ENCODE measurements around the gene ACOX2.

Gene ACOX2

GRCh38 chr3:58459160-58459559, 77.8 kb downstream of the ACOX2 start:
- H3K4me1 Mint-ChIP-seq = peaks cover 15% of the 10 kb centered on the region
- DNase-seq = no peak
- H3K9me3 Mint-ChIP-seq = peaks cover 5 to 15% of the 10 kb centered on the region in 2 donors
- no peak overlapping the region for H3K4me3 Mint-ChIP-seq
- no peak overlapping the region for H3K27ac Mint-ChIP-seq
- no peak for ATAC-seq
- peaks cover 8% of the 10 kb centered on the region for H3K27me3 Mint-ChIP-seq

All from stimulated activated naive CD8-positive, alpha-beta T cell treated with anti-CD3 and anti-CD28 coated beads, Interleukin-15, amount 100 ng/mL, for 72 hours (primary cell).